ENCODE results near the gene STRIP2. TPM values are rescaled to one million over a fixed set of nuclear protein-coding genes. Genes with fewer than 3 reads are reported as not detected.

Gene STRIP2
- total and polyA plus RNA-seq, 9 of the 15 experiments (the other 6 are each of a cell fraction or from before 2014, with no cell fraction given): 10.1 to 81.8 (median 42.3) TPM

DNA sequence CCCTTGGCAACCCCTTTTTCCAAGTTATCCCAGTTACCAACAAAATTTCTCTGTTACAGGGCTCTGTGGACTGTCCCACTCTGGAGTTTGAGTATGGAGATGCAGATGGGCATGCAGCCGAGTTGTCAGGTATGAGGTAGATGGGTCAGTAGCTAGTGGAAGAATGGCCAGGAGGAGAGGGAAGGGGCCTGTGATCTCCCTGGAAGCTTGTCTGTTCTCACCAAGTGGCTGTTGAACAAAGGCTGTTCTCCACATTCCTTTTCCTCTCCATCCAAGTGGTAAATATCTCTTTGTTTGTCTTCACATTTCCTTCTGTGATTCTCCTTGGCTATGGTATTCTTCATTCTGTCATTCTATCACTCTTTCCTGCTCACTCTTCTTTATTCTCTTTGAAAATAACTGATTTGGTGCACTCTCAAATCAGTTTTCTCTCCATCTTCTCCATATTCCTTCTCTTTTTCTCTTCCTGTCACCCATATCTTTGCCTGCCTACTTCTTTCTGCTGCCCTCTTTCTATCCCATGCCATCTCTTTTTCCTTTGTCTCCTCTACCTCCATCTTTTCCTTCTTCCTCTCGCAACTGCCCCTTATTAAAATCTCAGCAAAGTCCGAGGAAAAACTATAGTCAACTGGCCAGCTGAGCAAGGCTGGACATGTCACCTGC is 5.9 kb downstream of the STRIP2 start (continued):
- TF ChIP-seq, protein P1, sequence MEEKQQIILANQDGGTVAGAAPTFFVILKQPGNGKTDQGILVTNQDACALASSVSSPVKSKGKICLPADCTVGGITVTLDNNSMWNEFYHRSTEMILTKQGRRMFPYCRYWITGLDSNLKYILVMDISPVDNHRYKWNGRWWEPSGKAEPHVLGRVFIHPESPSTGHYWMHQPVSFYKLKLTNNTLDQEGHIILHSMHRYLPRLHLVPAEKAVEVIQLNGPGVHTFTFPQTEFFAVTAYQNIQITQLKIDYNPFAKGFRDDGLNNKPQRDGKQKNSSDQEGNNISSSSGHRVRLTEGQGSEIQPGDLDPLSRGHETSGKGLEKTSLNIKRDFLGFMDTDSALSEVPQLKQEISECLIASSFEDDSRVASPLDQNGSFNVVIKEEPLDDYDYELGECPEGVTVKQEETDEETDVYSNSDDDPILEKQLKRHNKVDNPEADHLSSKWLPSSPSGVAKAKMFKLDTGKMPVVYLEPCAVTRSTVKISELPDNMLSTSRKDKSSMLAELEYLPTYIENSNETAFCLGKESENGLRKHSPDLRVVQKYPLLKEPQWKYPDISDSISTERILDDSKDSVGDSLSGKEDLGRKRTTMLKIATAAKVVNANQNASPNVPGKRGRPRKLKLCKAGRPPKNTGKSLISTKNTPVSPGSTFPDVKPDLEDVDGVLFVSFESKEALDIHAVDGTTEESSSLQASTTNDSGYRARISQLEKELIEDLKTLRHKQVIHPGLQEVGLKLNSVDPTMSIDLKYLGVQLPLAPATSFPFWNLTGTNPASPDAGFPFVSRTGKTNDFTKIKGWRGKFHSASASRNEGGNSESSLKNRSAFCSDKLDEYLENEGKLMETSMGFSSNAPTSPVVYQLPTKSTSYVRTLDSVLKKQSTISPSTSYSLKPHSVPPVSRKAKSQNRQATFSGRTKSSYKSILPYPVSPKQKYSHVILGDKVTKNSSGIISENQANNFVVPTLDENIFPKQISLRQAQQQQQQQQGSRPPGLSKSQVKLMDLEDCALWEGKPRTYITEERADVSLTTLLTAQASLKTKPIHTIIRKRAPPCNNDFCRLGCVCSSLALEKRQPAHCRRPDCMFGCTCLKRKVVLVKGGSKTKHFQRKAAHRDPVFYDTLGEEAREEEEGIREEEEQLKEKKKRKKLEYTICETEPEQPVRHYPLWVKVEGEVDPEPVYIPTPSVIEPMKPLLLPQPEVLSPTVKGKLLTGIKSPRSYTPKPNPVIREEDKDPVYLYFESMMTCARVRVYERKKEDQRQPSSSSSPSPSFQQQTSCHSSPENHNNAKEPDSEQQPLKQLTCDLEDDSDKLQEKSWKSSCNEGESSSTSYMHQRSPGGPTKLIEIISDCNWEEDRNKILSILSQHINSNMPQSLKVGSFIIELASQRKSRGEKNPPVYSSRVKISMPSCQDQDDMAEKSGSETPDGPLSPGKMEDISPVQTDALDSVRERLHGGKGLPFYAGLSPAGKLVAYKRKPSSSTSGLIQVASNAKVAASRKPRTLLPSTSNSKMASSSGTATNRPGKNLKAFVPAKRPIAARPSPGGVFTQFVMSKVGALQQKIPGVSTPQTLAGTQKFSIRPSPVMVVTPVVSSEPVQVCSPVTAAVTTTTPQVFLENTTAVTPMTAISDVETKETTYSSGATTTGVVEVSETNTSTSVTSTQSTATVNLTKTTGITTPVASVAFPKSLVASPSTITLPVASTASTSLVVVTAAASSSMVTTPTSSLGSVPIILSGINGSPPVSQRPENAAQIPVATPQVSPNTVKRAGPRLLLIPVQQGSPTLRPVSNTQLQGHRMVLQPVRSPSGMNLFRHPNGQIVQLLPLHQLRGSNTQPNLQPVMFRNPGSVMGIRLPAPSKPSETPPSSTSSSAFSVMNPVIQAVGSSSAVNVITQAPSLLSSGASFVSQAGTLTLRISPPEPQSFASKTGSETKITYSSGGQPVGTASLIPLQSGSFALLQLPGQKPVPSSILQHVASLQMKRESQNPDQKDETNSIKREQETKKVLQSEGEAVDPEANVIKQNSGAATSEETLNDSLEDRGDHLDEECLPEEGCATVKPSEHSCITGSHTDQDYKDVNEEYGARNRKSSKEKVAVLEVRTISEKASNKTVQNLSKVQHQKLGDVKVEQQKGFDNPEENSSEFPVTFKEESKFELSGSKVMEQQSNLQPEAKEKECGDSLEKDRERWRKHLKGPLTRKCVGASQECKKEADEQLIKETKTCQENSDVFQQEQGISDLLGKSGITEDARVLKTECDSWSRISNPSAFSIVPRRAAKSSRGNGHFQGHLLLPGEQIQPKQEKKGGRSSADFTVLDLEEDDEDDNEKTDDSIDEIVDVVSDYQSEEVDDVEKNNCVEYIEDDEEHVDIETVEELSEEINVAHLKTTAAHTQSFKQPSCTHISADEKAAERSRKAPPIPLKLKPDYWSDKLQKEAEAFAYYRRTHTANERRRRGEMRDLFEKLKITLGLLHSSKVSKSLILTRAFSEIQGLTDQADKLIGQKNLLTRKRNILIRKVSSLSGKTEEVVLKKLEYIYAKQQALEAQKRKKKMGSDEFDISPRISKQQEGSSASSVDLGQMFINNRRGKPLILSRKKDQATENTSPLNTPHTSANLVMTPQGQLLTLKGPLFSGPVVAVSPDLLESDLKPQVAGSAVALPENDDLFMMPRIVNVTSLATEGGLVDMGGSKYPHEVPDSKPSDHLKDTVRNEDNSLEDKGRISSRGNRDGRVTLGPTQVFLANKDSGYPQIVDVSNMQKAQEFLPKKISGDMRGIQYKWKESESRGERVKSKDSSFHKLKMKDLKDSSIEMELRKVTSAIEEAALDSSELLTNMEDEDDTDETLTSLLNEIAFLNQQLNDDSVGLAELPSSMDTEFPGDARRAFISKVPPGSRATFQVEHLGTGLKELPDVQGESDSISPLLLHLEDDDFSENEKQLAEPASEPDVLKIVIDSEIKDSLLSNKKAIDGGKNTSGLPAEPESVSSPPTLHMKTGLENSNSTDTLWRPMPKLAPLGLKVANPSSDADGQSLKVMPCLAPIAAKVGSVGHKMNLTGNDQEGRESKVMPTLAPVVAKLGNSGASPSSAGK (IDR thresholded peaks at IDR 0.05): no peak
- TF ChIP-seq KLF6 (CRISPR knock-in tag; IDR thresholded peaks at IDR 0.05; ENCODE audit: borderline replicate concordance) (0 out of 2 replicates have a peak, but pooled peaks have one; percentile 27), IRF2 (CRISPR knock-in tag; IDR thresholded peaks at IDR 0.05) (no peak), FOXK1 (CRISPR knock-in tag; IDR thresholded peaks at IDR 0.05; ENCODE audit: borderline replicate concordance) (no peak), CREB1 (IDR thresholded peaks at IDR 0.05) (no peak), CREB1 (CRISPR knock-in tag; IDR thresholded peaks at IDR 0.05) (no peak), NCOA4 (IDR thresholded peaks at IDR 0.05; ENCODE audit: partially characterized antibody) (peak; percentile 52), PRMT5 (CRISPR knock-in tag; IDR thresholded peaks at IDR 0.05) (no peak), ZNF354B (CRISPR knock-in tag; IDR thresholded peaks at IDR 0.05) (no peak), PML (IDR thresholded peaks at IDR 0.05; ENCODE audit: low read length) (0 out of 2 replicates have a peak, but pooled peaks have one; percentile 40), MCM2 (IDR thresholded peaks at IDR 0.05; ENCODE audit: low read depth) (no peak), CHCHD3 (CRISPR knock-in tag; IDR thresholded peaks at IDR 0.05) (no peak)
- TF ChIP-seq, protein P2, sequence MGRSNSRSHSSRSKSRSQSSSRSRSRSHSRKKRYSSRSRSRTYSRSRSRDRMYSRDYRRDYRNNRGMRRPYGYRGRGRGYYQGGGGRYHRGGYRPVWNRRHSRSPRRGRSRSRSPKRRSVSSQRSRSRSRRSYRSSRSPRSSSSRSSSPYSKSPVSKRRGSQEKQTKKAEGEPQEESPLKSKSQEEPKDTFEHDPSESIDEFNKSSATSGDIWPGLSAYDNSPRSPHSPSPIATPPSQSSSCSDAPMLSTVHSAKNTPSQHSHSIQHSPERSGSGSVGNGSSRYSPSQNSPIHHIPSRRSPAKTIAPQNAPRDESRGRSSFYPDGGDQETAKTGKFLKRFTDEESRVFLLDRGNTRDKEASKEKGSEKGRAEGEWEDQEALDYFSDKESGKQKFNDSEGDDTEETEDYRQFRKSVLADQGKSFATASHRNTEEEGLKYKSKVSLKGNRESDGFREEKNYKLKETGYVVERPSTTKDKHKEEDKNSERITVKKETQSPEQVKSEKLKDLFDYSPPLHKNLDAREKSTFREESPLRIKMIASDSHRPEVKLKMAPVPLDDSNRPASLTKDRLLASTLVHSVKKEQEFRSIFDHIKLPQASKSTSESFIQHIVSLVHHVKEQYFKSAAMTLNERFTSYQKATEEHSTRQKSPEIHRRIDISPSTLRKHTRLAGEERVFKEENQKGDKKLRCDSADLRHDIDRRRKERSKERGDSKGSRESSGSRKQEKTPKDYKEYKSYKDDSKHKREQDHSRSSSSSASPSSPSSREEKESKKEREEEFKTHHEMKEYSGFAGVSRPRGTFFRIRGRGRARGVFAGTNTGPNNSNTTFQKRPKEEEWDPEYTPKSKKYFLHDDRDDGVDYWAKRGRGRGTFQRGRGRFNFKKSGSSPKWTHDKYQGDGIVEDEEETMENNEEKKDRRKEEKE (IDR thresholded peaks at IDR 0.05; ENCODE audit: borderline replicate concordance in 1 of 2, control insufficient read depth in 1 of 2, low read depth in 2 of 2, low read length in 1 of 2): 0 out of 4 replicates have a peak, but pooled peaks of 1 of the 2 experiments have one; percentile 44

Measured in K562 (cell line).